ENCODE measurements around the gene NHERF1. TPM values are rescaled to one million over a fixed set of nuclear protein-coding genes. Genes with fewer than 3 reads are reported as not detected.

NHERF1 gene
- total RNA-seq, 1 donor from 2014 or later: 36.3 TPM

DNA sequence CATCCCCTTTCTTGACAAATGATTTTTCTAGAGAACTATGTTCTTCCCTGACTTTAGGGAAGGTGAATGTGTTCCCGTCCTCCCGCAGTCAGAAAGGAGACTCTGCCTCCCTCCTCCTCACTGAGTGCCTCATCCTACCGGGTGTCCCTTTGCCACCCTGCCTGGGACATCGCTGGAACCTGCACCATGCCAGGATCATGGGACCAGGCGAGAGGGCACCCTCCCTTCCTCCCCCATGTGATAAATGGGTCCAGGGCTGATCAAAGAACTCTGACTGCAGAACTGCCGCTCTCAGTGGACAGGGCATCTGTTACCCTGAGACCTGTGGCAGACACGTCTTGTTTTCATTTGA, 20.3 kb downstream of the NHERF1 start:
- Histone ChIP-seq H3K79me2 (ENCODE audit: insufficient read depth, low read length) (peaks cover 6% of the 10 kb centered on the region), H3K4me3 (ENCODE audit: insufficient read depth, low read depth, low read length) (no peak overlapping the region), H3K27ac (ENCODE audit: low read depth, low read length) (no peak overlapping the region), H3K9me3 (ENCODE audit: insufficient read depth, low read depth, low read length) (no peaks in the 10 kb centered on the region), H3K27me3 (ENCODE audit: insufficient read depth, low read length) (no peaks in the 10 kb centered on the region), H3K4me1 (ENCODE audit: insufficient read depth, low read length) (peaks cover 10% of the 10 kb centered on the region), H2AFZ (ENCODE audit: low read depth, low read length) (no peak overlapping the region), H4K20me1 (ENCODE audit: insufficient read depth, low read length) (peaks cover 45% of the 10 kb centered on the region), H3K9ac (ENCODE audit: low read length) (peak overlapping the region; percentile 27), H3K4me2 (ENCODE audit: low read length) (no peak overlapping the region), H3K36me3 (ENCODE audit: insufficient read depth, low read length) (peaks cover 23% of the 10 kb centered on the region)
- no peak for TF ChIP-seq EZH2 (IDR thresholded peaks at IDR 0.05; ENCODE audit: insufficient read depth, low read length)
- TF ChIP-seq, protein P1, sequence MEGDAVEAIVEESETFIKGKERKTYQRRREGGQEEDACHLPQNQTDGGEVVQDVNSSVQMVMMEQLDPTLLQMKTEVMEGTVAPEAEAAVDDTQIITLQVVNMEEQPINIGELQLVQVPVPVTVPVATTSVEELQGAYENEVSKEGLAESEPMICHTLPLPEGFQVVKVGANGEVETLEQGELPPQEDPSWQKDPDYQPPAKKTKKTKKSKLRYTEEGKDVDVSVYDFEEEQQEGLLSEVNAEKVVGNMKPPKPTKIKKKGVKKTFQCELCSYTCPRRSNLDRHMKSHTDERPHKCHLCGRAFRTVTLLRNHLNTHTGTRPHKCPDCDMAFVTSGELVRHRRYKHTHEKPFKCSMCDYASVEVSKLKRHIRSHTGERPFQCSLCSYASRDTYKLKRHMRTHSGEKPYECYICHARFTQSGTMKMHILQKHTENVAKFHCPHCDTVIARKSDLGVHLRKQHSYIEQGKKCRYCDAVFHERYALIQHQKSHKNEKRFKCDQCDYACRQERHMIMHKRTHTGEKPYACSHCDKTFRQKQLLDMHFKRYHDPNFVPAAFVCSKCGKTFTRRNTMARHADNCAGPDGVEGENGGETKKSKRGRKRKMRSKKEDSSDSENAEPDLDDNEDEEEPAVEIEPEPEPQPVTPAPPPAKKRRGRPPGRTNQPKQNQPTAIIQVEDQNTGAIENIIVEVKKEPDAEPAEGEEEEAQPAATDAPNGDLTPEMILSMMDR (IDR thresholded peaks at IDR 0.05; ENCODE audit: insufficient read depth, low read depth, low read length): no peak
- H3K4me1 Mint-ChIP-seq (ENCODE audit: low read depth, unreplicated experiment): peaks cover 19% of the 10 kb centered on the region
- H3K9me3 Mint-ChIP-seq (ENCODE audit: unreplicated experiment): no peaks in the 10 kb centered on the region
- no peaks in the 10 kb centered on the region for H3K27me3 Mint-ChIP-seq (ENCODE audit: low read depth, unreplicated experiment)
- peaks cover 16% of the 10 kb centered on the region for H3K36me3 Mint-ChIP-seq (ENCODE audit: low read depth, unreplicated experiment)
- FAIRE-seq (no peak), DNase-seq (ENCODE audit: low read depth) (no peak)
- peak overlapping the region; percentile 48 for H3K27ac Mint-ChIP-seq (ENCODE audit: unreplicated experiment)
- no peak overlapping the region for H3K4me3 Mint-ChIP-seq (ENCODE audit: unreplicated experiment)

DNA sequence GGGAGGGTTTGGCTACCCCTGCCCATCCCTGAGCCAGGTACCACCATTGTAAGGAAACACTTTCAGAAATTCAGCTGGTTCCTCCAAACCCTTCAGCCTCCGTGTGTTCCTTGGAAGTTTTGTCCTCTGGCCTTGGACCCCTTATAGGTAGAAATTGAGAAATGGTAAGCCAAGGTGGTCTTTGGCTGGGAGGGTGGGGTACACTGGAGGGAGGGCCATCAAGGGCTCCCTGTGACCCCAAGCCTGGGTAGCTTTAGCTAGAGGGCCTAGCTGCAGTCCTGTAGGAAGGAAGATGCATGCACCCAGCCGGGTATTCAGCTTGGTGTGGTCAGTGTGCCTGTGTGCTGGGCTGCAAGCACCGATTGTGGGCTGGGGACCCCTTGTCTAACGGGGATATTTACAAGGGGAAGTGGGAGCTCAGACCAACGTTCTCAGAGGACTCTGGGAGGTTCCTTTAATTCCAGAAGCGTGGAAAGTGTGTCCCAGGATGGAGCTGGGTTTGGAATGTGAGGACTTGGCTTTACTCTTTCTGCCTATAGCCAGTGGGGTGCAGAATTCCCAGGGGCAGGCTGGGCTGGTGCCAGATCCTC, 20.9 kb downstream of the NHERF1 start:
- DNase-seq (ENCODE audit: low read depth) (no peak), FAIRE-seq (no peak)
- Histone ChIP-seq H3K9me3 (ENCODE audit: insufficient read depth, low read depth, low read length) (no peaks in the 10 kb centered on the region), H3K4me1 (ENCODE audit: insufficient read depth, low read length) (peaks cover 16% of the 10 kb centered on the region), H2AFZ (ENCODE audit: low read depth, low read length) (no peak overlapping the region), H3K79me2 (ENCODE audit: insufficient read depth, low read length) (peaks cover 9% of the 10 kb centered on the region), H3K4me2 (ENCODE audit: low read length) (no peak overlapping the region), H3K27me3 (ENCODE audit: insufficient read depth, low read length) (no peaks in the 10 kb centered on the region), H3K27ac (ENCODE audit: low read depth, low read length) (no peak overlapping the region), H4K20me1 (ENCODE audit: insufficient read depth, low read length) (peaks cover 50% of the 10 kb centered on the region), H3K9ac (ENCODE audit: low read length) (no peak overlapping the region), H3K36me3 (ENCODE audit: insufficient read depth, low read length) (peaks cover 23% of the 10 kb centered on the region), H3K4me3 (ENCODE audit: insufficient read depth, low read depth, low read length) (no peak overlapping the region)
- Mint-ChIP-seq H3K4me3 (ENCODE audit: unreplicated experiment) (no peak overlapping the region), H3K9me3 (ENCODE audit: unreplicated experiment) (no peaks in the 10 kb centered on the region), H3K36me3 (ENCODE audit: low read depth, unreplicated experiment) (peaks cover 19% of the 10 kb centered on the region), H3K27me3 (ENCODE audit: low read depth, unreplicated experiment) (no peaks in the 10 kb centered on the region), H3K27ac (ENCODE audit: unreplicated experiment) (peak overlapping the region; percentile 41), H3K4me1 (ENCODE audit: low read depth, unreplicated experiment) (peaks cover 23% of the 10 kb centered on the region)
- no peak for TF ChIP-seq EZH2 (IDR thresholded peaks at IDR 0.05; ENCODE audit: insufficient read depth, low read length)
- TF ChIP-seq, protein P1 (IDR thresholded peaks at IDR 0.05; ENCODE audit: insufficient read depth, low read depth, low read length): no peak

DNA sequence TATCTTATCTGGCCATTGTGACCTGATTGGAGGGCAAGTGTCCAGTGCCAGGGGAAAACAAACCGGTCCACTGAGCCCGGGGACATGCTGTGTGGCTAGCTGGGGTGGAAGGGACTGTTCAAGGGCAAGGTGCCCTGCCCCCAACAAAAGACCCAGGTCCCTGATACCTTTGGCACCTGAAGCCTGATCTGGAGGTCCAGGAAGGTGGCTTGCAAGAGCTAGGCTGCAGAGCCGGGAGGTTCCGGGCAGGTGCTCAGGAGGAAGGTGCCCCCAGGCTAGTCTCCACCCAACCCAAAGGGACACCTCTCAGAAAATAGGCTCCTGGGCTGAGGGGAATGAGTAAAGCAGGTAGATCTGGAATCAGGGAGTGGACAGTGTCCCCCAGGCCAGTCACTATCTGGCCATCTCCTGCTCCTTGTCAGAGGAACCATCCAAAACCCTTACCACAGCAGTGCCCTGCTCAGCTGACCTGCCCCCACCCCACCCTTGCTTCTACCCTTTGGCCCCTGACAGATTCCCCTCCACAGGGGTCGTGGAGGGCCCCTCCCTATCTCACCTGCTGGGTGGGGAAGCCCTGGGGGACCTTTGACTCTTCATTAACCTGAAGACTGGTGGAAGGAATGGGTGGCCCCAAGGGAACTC, 21.5 kb downstream of the NHERF1 start:
- Histone ChIP-seq H3K9me3 (ENCODE audit: insufficient read depth, low read depth, low read length) (no peaks in the 10 kb centered on the region), H3K27ac (ENCODE audit: low read depth, low read length) (no peak overlapping the region), H3K4me1 (ENCODE audit: insufficient read depth, low read length) (peaks cover 16% of the 10 kb centered on the region), H3K9ac (ENCODE audit: low read length) (no peak overlapping the region), H4K20me1 (ENCODE audit: insufficient read depth, low read length) (peaks cover 50% of the 10 kb centered on the region), H3K4me2 (ENCODE audit: low read length) (no peak overlapping the region), H3K36me3 (ENCODE audit: insufficient read depth, low read length) (peaks cover 23% of the 10 kb centered on the region), H3K27me3 (ENCODE audit: insufficient read depth, low read length) (no peaks in the 10 kb centered on the region), H2AFZ (ENCODE audit: low read depth, low read length) (no peak overlapping the region), H3K79me2 (ENCODE audit: insufficient read depth, low read length) (peaks cover 10% of the 10 kb centered on the region), H3K4me3 (ENCODE audit: insufficient read depth, low read depth, low read length) (no peak overlapping the region)
- DNase-seq (ENCODE audit: low read depth) (no peak), FAIRE-seq (no peak)
- Mint-ChIP-seq H3K4me3 (ENCODE audit: unreplicated experiment) (peak overlapping the region; percentile 14), H3K36me3 (ENCODE audit: low read depth, unreplicated experiment) (peaks cover 19% of the 10 kb centered on the region), H3K9me3 (ENCODE audit: unreplicated experiment) (no peaks in the 10 kb centered on the region), H3K27ac (ENCODE audit: unreplicated experiment) (peak overlapping the region; percentile 41), H3K4me1 (ENCODE audit: low read depth, unreplicated experiment) (peaks cover 23% of the 10 kb centered on the region), H3K27me3 (ENCODE audit: low read depth, unreplicated experiment) (no peaks in the 10 kb centered on the region)
- TF ChIP-seq, protein P1 (IDR thresholded peaks at IDR 0.05; ENCODE audit: insufficient read depth, low read depth, low read length): no peak
- TF ChIP-seq EZH2 (IDR thresholded peaks at IDR 0.05; ENCODE audit: insufficient read depth, low read length): no peak

Measured in astrocyte (in vitro differentiated cells and primary cell).